ENCODE measurements around the gene ZDHHC9.

ZDHHC9 gene

GRCh38 chrX:129783291-129783713 lies 60.4 kb downstream of the ZDHHC9 start:
- no peak overlapping the region for H3K4me3 ChIP-seq (ENCODE audit: low read depth, low read length)

DNA sequence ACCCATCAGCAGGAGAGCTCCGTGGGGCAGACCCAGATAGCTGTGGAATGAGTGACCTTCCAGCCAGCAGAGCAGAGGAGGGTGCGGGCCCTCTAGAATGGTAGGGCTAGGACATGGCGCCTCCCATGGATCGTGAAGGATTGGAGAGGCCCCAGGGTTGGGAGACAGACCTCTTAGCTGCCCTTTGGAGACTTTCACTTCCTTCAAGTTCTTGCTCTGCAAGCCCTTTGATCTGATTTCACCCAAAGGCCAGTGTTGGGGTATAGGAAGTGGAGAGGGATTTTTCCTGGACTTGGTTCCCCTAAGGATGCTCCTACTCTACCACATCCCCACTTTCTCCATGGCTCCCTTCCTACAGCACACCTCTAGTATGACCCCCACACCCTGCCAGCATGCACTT lies 61.0 kb downstream of the ZDHHC9 start:
- no peak overlapping the region for H3K4me3 ChIP-seq (ENCODE audit: low read depth, low read length)
- no peak for DNase-seq (ENCODE audit: low read depth, low spot score)
- in situ Hi-C loops (cut with HindIII; ENCODE audit: low sequenced_read_pairs): no loop called here
- TF ChIP-seq, protein P1, sequence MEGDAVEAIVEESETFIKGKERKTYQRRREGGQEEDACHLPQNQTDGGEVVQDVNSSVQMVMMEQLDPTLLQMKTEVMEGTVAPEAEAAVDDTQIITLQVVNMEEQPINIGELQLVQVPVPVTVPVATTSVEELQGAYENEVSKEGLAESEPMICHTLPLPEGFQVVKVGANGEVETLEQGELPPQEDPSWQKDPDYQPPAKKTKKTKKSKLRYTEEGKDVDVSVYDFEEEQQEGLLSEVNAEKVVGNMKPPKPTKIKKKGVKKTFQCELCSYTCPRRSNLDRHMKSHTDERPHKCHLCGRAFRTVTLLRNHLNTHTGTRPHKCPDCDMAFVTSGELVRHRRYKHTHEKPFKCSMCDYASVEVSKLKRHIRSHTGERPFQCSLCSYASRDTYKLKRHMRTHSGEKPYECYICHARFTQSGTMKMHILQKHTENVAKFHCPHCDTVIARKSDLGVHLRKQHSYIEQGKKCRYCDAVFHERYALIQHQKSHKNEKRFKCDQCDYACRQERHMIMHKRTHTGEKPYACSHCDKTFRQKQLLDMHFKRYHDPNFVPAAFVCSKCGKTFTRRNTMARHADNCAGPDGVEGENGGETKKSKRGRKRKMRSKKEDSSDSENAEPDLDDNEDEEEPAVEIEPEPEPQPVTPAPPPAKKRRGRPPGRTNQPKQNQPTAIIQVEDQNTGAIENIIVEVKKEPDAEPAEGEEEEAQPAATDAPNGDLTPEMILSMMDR (IDR thresholded peaks at IDR 0.05; ENCODE audit: low read depth, low read length): no peak

More at GRCh38 chrX:129783291-129783713, 60.4 kb downstream of the ZDHHC9 start:
- TF ChIP-seq, protein P1 (IDR thresholded peaks at IDR 0.05; ENCODE audit: low read depth, low read length): no peak
- DNase-seq (ENCODE audit: low read depth, low spot score): no peak
- in situ Hi-C loops (cut with HindIII; ENCODE audit: low sequenced_read_pairs): no loop called here

- TF ChIP-seq, protein P1 (IDR thresholded peaks at IDR 0.05; ENCODE audit: low read depth, low read length): no peak
- in situ Hi-C loops (cut with HindIII; ENCODE audit: low sequenced_read_pairs): no loop called here
- DNase-seq (ENCODE audit: low read depth, low spot score): no peak
- H3K4me3 ChIP-seq (ENCODE audit: low read depth, low read length): no peak overlapping the region
These were observed 61.8 kb downstream of the ZDHHC9 start for GRCh38 chrX:129781680-129782495.

DNA sequence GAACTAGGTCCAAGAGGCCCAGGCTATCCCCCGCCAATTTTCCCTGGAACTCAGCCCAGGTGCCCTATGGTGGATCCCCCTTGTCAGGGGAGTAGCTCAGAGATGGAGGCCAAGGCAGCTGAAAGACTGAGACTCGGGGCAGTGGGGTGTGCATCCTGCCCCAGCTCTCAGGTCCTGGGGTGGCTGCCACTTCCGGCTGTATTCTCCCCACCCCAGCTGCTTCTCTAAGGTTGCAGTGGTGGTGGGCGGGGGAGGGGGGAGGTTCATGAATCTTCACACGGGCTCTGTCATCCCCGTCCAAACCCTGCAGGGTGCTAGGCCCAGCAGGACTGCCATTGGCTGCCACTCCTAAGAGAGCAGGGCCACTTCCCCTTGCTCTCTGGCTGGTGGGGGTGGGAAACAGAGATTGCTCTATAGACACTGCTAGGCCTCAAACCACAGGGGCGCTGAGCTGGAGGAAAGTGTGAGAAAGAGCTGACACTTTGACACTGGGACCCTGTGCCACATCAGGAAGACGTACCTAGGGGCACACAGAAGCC lies 62.5 kb downstream of the ZDHHC9 start:
- TF ChIP-seq, protein P1 (IDR thresholded peaks at IDR 0.05; ENCODE audit: low read depth, low read length): no peak
- in situ Hi-C loops (cut with HindIII; ENCODE audit: low sequenced_read_pairs): no loop called here
- no peak overlapping the region for H3K4me3 ChIP-seq (ENCODE audit: low read depth, low read length)
- no peak for DNase-seq (ENCODE audit: low read depth, low spot score)

- TF ChIP-seq, protein P1 (IDR thresholded peaks at IDR 0.05; ENCODE audit: low read depth, low read length): no peak
- no peak overlapping the region for H3K4me3 ChIP-seq (ENCODE audit: low read depth, low read length)
- no peak for DNase-seq (ENCODE audit: low read depth, low spot score)
- in situ Hi-C loops (cut with HindIII; ENCODE audit: low sequenced_read_pairs): no loop called here
These were observed 63.1 kb downstream of the ZDHHC9 start for GRCh38 chrX:129780441-129781105.

- in situ Hi-C loops (cut with HindIII; ENCODE audit: low sequenced_read_pairs): no loop called here
- no peak for DNase-seq (ENCODE audit: low read depth, low spot score)
- H3K4me3 ChIP-seq (ENCODE audit: low read depth, low read length): no peak within 1 kb of the TSS
- TF ChIP-seq, protein P1 (IDR thresholded peaks at IDR 0.05; ENCODE audit: low read depth, low read length): no peak
These were observed 63.9 kb downstream of the ZDHHC9 start, which contains the start of gene SASH3 for GRCh38 chrX:129779747-129780146. SASH3 (plus strand) TSS chrX:129779949; CDS start chrX:129780098, 149 bp downstream.
